Ovary (tissue), 9 donors: ENCODE results near the gene LRRC71. TPM values are rescaled to one million over a fixed set of nuclear protein-coding genes. Genes with fewer than 3 reads are reported as not detected.

Experiments used
- DNase-seq, 5 donors: peaks; one replicate each; pipeline ENCODE4 v3.0.0-alpha.2; 2019 to 2020
- H3K27ac ChIP-seq, 2 donors: fragments of 200-600 bp; one replicate each; pipeline versions ENCODE4 v1.5.1 to v1.8.0; 2019 to 2022
- H3K27me3 ChIP-seq: fragments of 200-600 bp; one replicate; pipeline ENCODE4 v1.8.0; 2022
- H3K36me3 ChIP-seq: fragments of 200-600 bp; sonication (generic); one replicate; pipeline ENCODE4 v1.5.1; 2019
- H3K4me1 ChIP-seq: one replicate; pipeline ENCODE4 v1.8.1; 2013; ENCODE audit warnings: mild to moderate bottlenecking, moderate library complexity; ENCODE audit not compliant: insufficient read depth
- H3K4me3 ChIP-seq: fragments of 200-600 bp; sonication (generic); one replicate; pipeline ENCODE4 v1.5.1; 2017
- H3K9me3 ChIP-seq, 2 donors: fragments of 200-600 bp in 1 of 2; sonication (generic) in 1 of 2; one replicate each; pipeline versions ENCODE4 v1.5.1 to v1.8.1; 2013 to 2019; ENCODE audit warnings: mild to moderate bottlenecking in 1 of 2, moderate library complexity in 1 of 2
- CTCF ChIP-seq, 3 donors: fragments of 450-650 bp in 2 of 3; fragments of 200-600 bp in 1 of 3; IDR thresholded peaks; one replicate each; pipeline versions ENCODE4 v1.5.1 to v1.8.0; 2016 to 2022; ENCODE audit warnings: antibody characterized with exemption in 3 of 3, mild to moderate bottlenecking in 1 of 3
- EP300 ChIP-seq: sonication (generic); formaldehyde crosslinking; IDR thresholded peaks from one replicate; pipeline ENCODE4 v1.6.1; 2017; ENCODE audit warnings: antibody characterized with exemption
- POLR2A ChIP-seq: fragments of 450-650 bp; IDR thresholded peaks from one replicate; pipeline ENCODE4 v1.6.1; 2017; ENCODE audit warnings: antibody characterized with exemption, mild to moderate bottlenecking, moderate library complexity
- WGBS, 3 donors: extraction: QIAGEN DNeasy Blood & Tissue Kit in 1 of 3; methylation state at CpG; one replicate each; pipeline versions ENCODE4 v1.1.5 to v1.1.7; 2013 to 2017; 5-methylcytosine and 5-hydroxymethylcytosine counted together
- intact Hi-C, 4 donors: fragments of 100-400 bp; cut with DNase I; formaldehyde crosslinking; loops; one replicate each; pipeline versions ENCODE4 v1.11.0 to v1.15.1; 2022 to 2023
- polyA plus RNA-seq, 2 donors: library from polyadenylated mRNA; stranded (reverse); fragments of 200-250 nt in 1 of 2; fragments of 350-450 nt in 1 of 2; fragmentation: Illumina TruSeq in 1 of 2; extraction: RNeasy Lipid Tissue Mini Kit (QIAGEN cat#74804) in 1 of 2; gene quantifications; one replicate each; pipeline ENCODE4 v1.2.3, GENCODE V29; 2013 to 2014
- total RNA-seq, 7 donors: library from RNA; depleted of rRNA in 2 of 7; stranded (reverse); fragments of >200 nt in 2 of 7; fragmentation: NEBNext Ultra II Directional in 3 of 7; extraction: Animal tissue kit (Norgen Biotek cat#: 25700) in 3 of 7; gene quantifications; one replicate each; pipeline versions ENCODE4 v1.1.0 to v1.2.4, GENCODE V29; 2016 to 2023
- donor health status: DM: no; HTN: no; CAD: no; lungs with moderate emphysema.
- donor health status: DM: no; HTN: no; CAD: no.
- donor health status: Bipolar disorder and iron deficiency.
- donor health status: DM: yes; HTN: yes; CAD: no.
- donor health status: DM: no; HTN: no; CAD: no.
- donor health status: DM: yes; HTN: yes; CAD: no.

The LRRC71 gene
- total and polyA plus RNA-seq, 9 donors: 0.07 to 11.1 (median 0.80) TPM; not detected in 3

GRCh38 chr1:156912861-156913808 is 7.3 kb upstream of the LRRC71 start:
- WGBS, 3 donors: 68 to 75% (median 74%) methylated on average over 24 of the region's 24 CpGs
- Histone ChIP-seq H3K4me1 (no peaks in the 10 kb centered on the region), H3K4me3 (no peak overlapping the region), H3K27me3 (no peaks in the 10 kb centered on the region), H3K36me3 (no peaks in the 10 kb centered on the region), H3K9me3 (no peaks in the 10 kb centered on the region), H3K27ac (no peak overlapping the region)
- DNase-seq: peak in 1 of 5 donors; percentile 16
- intact Hi-C loops: no loop called here
- TF ChIP-seq EP300: no peak
- TF ChIP-seq CTCF (IDR thresholded peaks at IDR 0.05): no peak
- no peak for TF ChIP-seq POLR2A

- H3K4me1 ChIP-seq: no peaks in the 10 kb centered on the region
- no peaks in the 10 kb centered on the region for H3K36me3 ChIP-seq
- no peak for DNase-seq
- no peaks in the 10 kb centered on the region for H3K27me3 ChIP-seq
- TF ChIP-seq POLR2A (no peak), EP300 (no peak), CTCF (IDR thresholded peaks at IDR 0.05) (no peak)
- H3K4me3 ChIP-seq: no peak overlapping the region
- 82 to 89% (median 82%) methylated on average over 13 of the region's 13 CpGs for WGBS, 3 donors
- no peak overlapping the region for H3K27ac ChIP-seq
- intact Hi-C loops: no loop called here
- H3K9me3 ChIP-seq: no peaks in the 10 kb centered on the region
Observed at GRCh38 chr1:156913809-156914387, 6.5 kb upstream of the LRRC71 start.

- intact Hi-C loops: no loop called here
- H3K27ac ChIP-seq: no peak overlapping the region
- no peak overlapping the region for H3K4me3 ChIP-seq
- no peaks in the 10 kb centered on the region for H3K4me1 ChIP-seq
- H3K36me3 ChIP-seq: no peaks in the 10 kb centered on the region
- H3K27me3 ChIP-seq: no peaks in the 10 kb centered on the region
- TF ChIP-seq EP300 (no peak), POLR2A (no peak), CTCF (IDR thresholded peaks at IDR 0.05) (no peak)
- no peaks in the 10 kb centered on the region for H3K9me3 ChIP-seq
- no peak for DNase-seq
- 35 to 50% (median 44%) methylated on average over 9 of the region's 9 CpGs for WGBS, 3 donors
Observed at GRCh38 chr1:156914440-156914856, 6.0 kb upstream of the LRRC71 start.

GRCh38 chr1:156921053-156921529 is 659 bp downstream of the LRRC71 start:
- Histone ChIP-seq H3K36me3 (no peaks in the 10 kb centered on the region), H3K9me3 (no peaks in the 10 kb centered on the region), H3K4me3 (no peak overlapping the region), H3K27me3 (peaks cover 4% of the 10 kb centered on the region), H3K4me1 (peaks cover 7% of the 10 kb centered on the region), H3K27ac (no peak overlapping the region)
- TF ChIP-seq POLR2A (no peak), CTCF (IDR thresholded peaks at IDR 0.05) (no peak), EP300 (no peak)
- intact Hi-C loops: no loop called here
- DNase-seq: no peak
- 69 to 73% (median 69%) methylated on average over 7 of the region's 7 CpGs for WGBS, 3 donors
